Stimulated activated naive CD8-positive, alpha-beta T cell treated with anti-CD3 and anti-CD28 coated beads, Interleukin-15, amount 100 ng/mL, for 72 hours (primary cell): ENCODE results near the gene ASCL3.
"Not testable (repeated sequence)": the region's sequence is repeated elsewhere in the genome, so short reads cannot be mapped to it uniquely, and the experiment has no call there.

Source experiments
- ATAC-seq: fragments of 150-1000 bp; cut with Tn5 transposase; 2 replicates; pipeline ENCODE4 v1.10.0; 2021; ENCODE audit warnings: mild to moderate bottlenecking, moderate library complexity
- DNase-seq, 2 donors: peaks; one replicate each; pipeline ENCODE4 v3.0.0; 2021 to 2022
- H3K27ac Mint-ChIP-seq, 2 donors: one replicate each; pipeline ENCODE4 v1.8.0; 2022; ENCODE audit warnings: mild to moderate bottlenecking in 2 of 2, mixed read lengths in 2 of 2, moderate library complexity in 2 of 2
- H3K27me3 Mint-ChIP-seq: one replicate; pipeline ENCODE4 v1.8.0; 2022; ENCODE audit warnings: mixed read lengths
- H3K4me1 Mint-ChIP-seq: one replicate; pipeline ENCODE4 v1.8.0; 2022; ENCODE audit warnings: mild to moderate bottlenecking, mixed read lengths
- H3K4me3 Mint-ChIP-seq, 2 donors: one replicate each; pipeline ENCODE4 v1.8.0; 2022; ENCODE audit warnings: mild to moderate bottlenecking in 2 of 2, mixed read lengths in 2 of 2, moderate library complexity in 1 of 2
- H3K9me3 Mint-ChIP-seq, 2 donors: one replicate each; pipeline ENCODE4 v1.8.0; 2022; ENCODE audit warnings: mixed read lengths in 2 of 2

Gene ASCL3

DNA sequence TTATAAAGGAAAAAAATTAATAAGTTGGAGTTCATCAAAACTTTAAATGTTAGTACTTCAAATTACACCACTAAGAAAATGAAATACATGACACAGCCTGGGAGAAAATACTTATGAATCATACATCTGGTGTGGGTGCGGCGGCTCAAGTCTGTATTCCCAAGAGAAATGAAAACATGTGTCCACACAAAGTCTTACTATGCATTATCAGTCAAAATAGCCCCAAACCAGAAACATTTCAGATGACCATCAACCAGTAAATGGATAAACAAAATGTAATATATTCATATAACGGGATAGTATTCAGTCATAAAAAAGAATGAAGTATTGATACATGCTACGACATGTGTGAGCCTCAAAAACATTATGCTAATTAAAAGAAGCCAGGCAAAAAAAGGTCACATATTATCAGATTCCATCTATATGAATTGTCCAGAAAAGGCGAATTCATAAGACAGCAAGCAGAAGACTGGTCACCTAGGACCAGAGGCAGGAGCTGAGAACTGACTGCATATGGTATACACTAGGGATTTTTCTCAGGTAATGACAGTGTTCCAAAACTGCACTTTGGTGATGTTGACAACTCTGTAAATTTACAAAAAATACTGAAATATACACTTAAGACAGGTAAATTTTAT, 37.2 kb downstream of the ASCL3 start:
- peaks cover 32% of the 10 kb centered on the region for H3K4me1 Mint-ChIP-seq
- H3K4me3 Mint-ChIP-seq: no peak overlapping the region
- peaks cover 4 to 7% of the 10 kb centered on the region in 2 donors for H3K9me3 Mint-ChIP-seq
- no peak overlapping the region for H3K27ac Mint-ChIP-seq
- ATAC-seq: no peak
- DNase-seq: no peak
- H3K27me3 Mint-ChIP-seq: peaks cover 8% of the 10 kb centered on the region

- DNase-seq: no peak
- ATAC-seq: no peak
- H3K4me3 Mint-ChIP-seq: no peak overlapping the region
- no peak overlapping the region for H3K27ac Mint-ChIP-seq
- peaks cover 14 to 27% of the 10 kb centered on the region in 2 donors for H3K9me3 Mint-ChIP-seq
- no peaks in the 10 kb centered on the region for H3K27me3 Mint-ChIP-seq
- no peaks in the 10 kb centered on the region for H3K4me1 Mint-ChIP-seq
Observed at GRCh38 chr11:8899119-8899753, 43.6 kb downstream of the ASCL3 start.

DNA sequence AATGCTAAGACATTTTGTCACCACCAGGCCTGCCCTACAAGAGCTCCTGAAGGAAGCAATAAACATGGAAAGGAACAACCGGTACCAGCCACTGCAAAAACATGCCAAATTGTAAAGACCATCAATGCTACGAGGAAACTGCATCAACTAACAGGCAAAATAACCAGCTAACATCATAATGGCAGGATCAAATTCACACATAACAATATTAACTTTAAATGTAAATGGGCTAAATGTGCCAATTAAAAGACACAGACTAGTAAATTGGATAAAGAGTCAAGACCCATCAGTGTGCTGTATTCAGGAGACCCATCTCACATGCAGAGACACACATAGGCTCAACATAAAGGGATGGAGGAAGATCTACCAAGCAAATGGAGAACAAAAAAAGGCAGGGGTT, 51.6 kb downstream of the ASCL3 start:
- not testable (repeated sequence) for H3K27me3 Mint-ChIP-seq, ATAC-seq, DNase-seq, H3K27ac Mint-ChIP-seq, H3K4me1 Mint-ChIP-seq, H3K4me3 Mint-ChIP-seq
- H3K9me3 Mint-ChIP-seq: peaks cover 0 to 22% of the 10 kb centered on the region in 2 donors
